Large intestine (tissue), 3 donors: Measurements from ENCODE around the gene CCDC24. TPM values are rescaled to one million over a fixed set of nuclear protein-coding genes. Genes with fewer than 3 reads are reported as not detected.

Experiments
- DNase-seq, 2 donors: peaks; one replicate each; pipeline versions ENCODE4 v3.0.0 to v3.0.0-alpha.2; 2013
- H3K27ac ChIP-seq: one replicate; pipeline ENCODE4 v1.5.1; 2013; ENCODE audit warnings: low read length
- H3K27me3 ChIP-seq: 2 replicates; pipeline ENCODE4 v1.6.1; 2013; ENCODE audit warnings: low read length; ENCODE audit not compliant: control insufficient read depth, insufficient read depth
- H3K36me3 ChIP-seq: 2 replicates; pipeline ENCODE4 v1.6.1; 2013; ENCODE audit warnings: low read length; ENCODE audit not compliant: control insufficient read depth, insufficient read depth
- H3K4me1 ChIP-seq: one replicate; pipeline ENCODE4 v1.6.1; 2013; ENCODE audit warnings: low read length; ENCODE audit not compliant: control insufficient read depth, insufficient read depth
- H3K4me3 ChIP-seq: one replicate; pipeline ENCODE4 v1.5.1; 2013; ENCODE audit warnings: low read length
- H3K9me3 ChIP-seq: one replicate; pipeline ENCODE4 v1.6.1; 2013; ENCODE audit warnings: mild to moderate bottlenecking, low read depth, low read length, moderate library complexity; ENCODE audit not compliant: control insufficient read depth
- WGBS: methylation state at CpG from one replicate; pipeline ENCODE4 v1.1.5; 2013; ENCODE audit warnings: low lambda C conversion rate; ENCODE audit not compliant: insufficient coverage; 5-methylcytosine and 5-hydroxymethylcytosine counted together
- polyA plus RNA-seq: library from polyadenylated mRNA; unstranded; fragments of 120-200 nt; gene quantifications from one replicate; pipeline ENCODE4 v1.2.1, GENCODE V29; 2013

Gene CCDC24
- polyA plus RNA-seq, 1 donor: 23.4 TPM

- no peak overlapping the region for H3K4me3 ChIP-seq
- H3K4me1 ChIP-seq: peaks cover 14% of the 10 kb centered on the region
- H3K9me3 ChIP-seq: no peaks in the 10 kb centered on the region
- no peak for DNase-seq
- no peaks in the 10 kb centered on the region for H3K36me3 ChIP-seq
- WGBS: no CpG with 5 or more reads among the region's 16 CpGs
- no peaks in the 10 kb centered on the region for H3K27me3 ChIP-seq
- H3K27ac ChIP-seq: no peak overlapping the region
Measured at GRCh38 chr1:44043176-44044070, 52.0 kb downstream of the CCDC24 start.

- DNase-seq: peak in 1 of 2 donors; percentile 22
- no peak overlapping the region for H3K27ac ChIP-seq
- no peak overlapping the region for H3K4me3 ChIP-seq
- peaks cover 19% of the 10 kb centered on the region for H3K4me1 ChIP-seq
- no peaks in the 10 kb centered on the region for H3K9me3 ChIP-seq
- H3K27me3 ChIP-seq: no peaks in the 10 kb centered on the region
- no CpG with 5 or more reads among the region's 7 CpGs for WGBS
- no peaks in the 10 kb centered on the region for H3K36me3 ChIP-seq
Measured at GRCh38 chr1:44044071-44044801, 52.8 kb downstream of the CCDC24 start.

GRCh38 chr1:44045064-44045463 lies 53.7 kb downstream of the CCDC24 start:
- H3K9me3 ChIP-seq: no peaks in the 10 kb centered on the region
- H3K4me1 ChIP-seq: peaks cover 19% of the 10 kb centered on the region
- no CpG with 5 or more reads among the region's 9 CpGs for WGBS
- H3K36me3 ChIP-seq: no peaks in the 10 kb centered on the region
- no peak overlapping the region for H3K27ac ChIP-seq
- no peak for DNase-seq
- no peak overlapping the region for H3K4me3 ChIP-seq
- H3K27me3 ChIP-seq: no peaks in the 10 kb centered on the region

Other genes starting within 250 kb of the CCDC24 start
- gene ARTN, start 57.8 kb upstream of the CCDC24 start, polyA plus RNA-seq: 1.4 TPM
- 26.1 TPM for gene IPO13, start 44.6 kb upstream of the CCDC24 start, polyA plus RNA-seq
- 19.9 TPM for gene DPH2, start 21.6 kb upstream of the CCDC24 start, polyA plus RNA-seq
- 113 TPM for gene ATP6V0B, start 16.6 kb upstream of the CCDC24 start, polyA plus RNA-seq
- gene B4GALT2, start 12.4 kb upstream of the CCDC24 start, polyA plus RNA-seq: 37.4 TPM
- 3.5 TPM for gene SLC6A9, start 39.9 kb downstream of the CCDC24 start, polyA plus RNA-seq
- gene KLF17, start 127.2 kb downstream of the CCDC24 start, polyA plus RNA-seq: 0.04 TPM
- not detected for gene KLF18, start 150.0 kb downstream of the CCDC24 start, polyA plus RNA-seq
- 54.6 TPM for gene DMAP1, start 221.9 kb downstream of the CCDC24 start, polyA plus RNA-seq